Measurements from ENCODE around the gene FAM13A.

FAM13A gene

GRCh38 chr4:88981993-88982392, 75.0 kb downstream of the FAM13A start:
- Histone ChIP-seq H3K4me3 (ENCODE audit: low read depth, low read length) (no peak overlapping the region), H3K9me3 (ENCODE audit: control insufficient read depth, insufficient read depth, low read depth, low read length) (no peaks in the 10 kb centered on the region), H3K27ac (ENCODE audit: extremely low read depth, low read depth, low read length) (no peak overlapping the region), H3K36me3 (ENCODE audit: control insufficient read depth in 2 of 2, insufficient read depth in 1 of 2, low read length in 2 of 2) (no peaks in the 10 kb centered on the region), H3K4me1 (ENCODE audit: control insufficient read depth, insufficient read depth, low read length) (no peaks in the 10 kb centered on the region)
- ChIA-PET CTCF (no interaction called here), POLR2A (interaction anchor here (0.6 kb wide), 1 partner anchor 94 kb away, joined by 5 read pairs; no protein-coding TSS in a partner anchor)
- TF ChIP-seq ZBTB17 (tag by site-specific recombination; IDR thresholded peaks at IDR 0.05), result no peak
- TF ChIP-seq, protein P1, sequence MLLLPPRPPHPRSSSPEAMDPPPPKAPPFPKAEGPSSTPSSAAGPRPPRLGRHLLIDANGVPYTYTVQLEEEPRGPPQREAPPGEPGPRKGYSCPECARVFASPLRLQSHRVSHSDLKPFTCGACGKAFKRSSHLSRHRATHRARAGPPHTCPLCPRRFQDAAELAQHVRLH (tag by site-specific recombination; IDR thresholded peaks at IDR 0.05), result no peak
- no peak for TF ChIP-seq ZNF114 (tag by site-specific recombination; IDR thresholded peaks at IDR 0.05)

DNA sequence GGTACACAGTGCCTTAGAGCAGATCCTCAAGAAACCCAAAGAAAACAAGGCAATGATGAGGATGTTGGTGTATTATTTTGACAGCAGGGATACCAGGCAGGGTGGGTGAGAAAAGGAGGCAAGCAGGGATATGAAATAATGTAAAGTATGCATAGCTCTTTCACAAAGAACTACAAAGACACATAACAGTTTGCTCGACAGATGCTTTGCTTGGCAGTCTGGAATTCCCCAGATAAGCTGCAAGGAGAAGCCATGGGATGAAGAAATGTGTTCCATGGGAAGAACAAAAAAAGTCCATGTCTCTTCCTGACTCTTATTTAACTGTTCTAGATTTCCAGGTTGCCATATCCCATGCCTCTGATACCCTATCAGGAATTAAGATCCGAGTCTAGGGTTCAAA, 75.4 kb downstream of the FAM13A start:
- POLR2A ChIA-PET, result interaction anchor here (0.6 kb wide), 1 partner anchor 94 kb away, joined by 5 read pairs; no protein-coding TSS in a partner anchor
- no peaks in the 10 kb centered on the region for H3K36me3 ChIP-seq (ENCODE audit: control insufficient read depth in 2 of 2, insufficient read depth in 1 of 2, low read length in 2 of 2)

GRCh38 chr4:88979276-88979675, 77.7 kb downstream of the FAM13A start:
- H3K9me3 ChIP-seq (ENCODE audit: control insufficient read depth, insufficient read depth, low read depth, low read length), result no peaks in the 10 kb centered on the region
- no peak overlapping the region for H3K27ac ChIP-seq (ENCODE audit: extremely low read depth, low read depth, low read length)
- CTCF ChIA-PET, result interaction anchor here (0.6 to 1.3 kb wide), 2 partner anchors 12 to 157 kb away, joined by 3 to 4 read pairs; no protein-coding TSS in a partner anchor
- TF ChIP-seq ZSCAN23 (tag by site-specific recombination; IDR thresholded peaks at IDR 0.05), result no peak
- no peak for TF ChIP-seq ZNF354C (tag by site-specific recombination; IDR thresholded peaks at IDR 0.05; ENCODE audit: borderline replicate concordance, low read depth)
- TF ChIP-seq, protein P2, sequence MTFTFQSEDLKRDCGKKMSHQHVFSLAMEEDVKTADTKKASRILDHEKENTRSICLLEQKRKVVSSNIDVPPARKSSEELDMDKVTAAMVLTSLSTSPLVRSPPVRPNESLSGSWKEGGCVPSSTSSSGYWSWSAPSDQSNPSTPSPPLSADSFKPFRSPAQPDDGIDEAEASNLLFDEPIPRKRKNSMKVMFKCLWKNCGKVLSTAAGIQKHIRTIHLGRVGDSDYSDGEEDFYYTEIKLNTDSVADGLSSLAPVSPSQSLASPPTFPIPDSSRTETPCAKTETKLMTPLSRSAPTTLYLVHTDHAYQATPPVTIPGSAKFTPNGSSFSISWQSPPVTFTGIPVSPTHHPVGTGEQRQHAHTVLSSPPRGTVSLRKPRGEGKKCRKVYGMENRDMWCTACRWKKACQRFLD (tag by site-specific recombination; IDR thresholded peaks at IDR 0.05), result no peak
- no peak for TF ChIP-seq ZNF701 (tag by site-specific recombination; IDR thresholded peaks at IDR 0.05)
- no peak for TF ChIP-seq ZNF350 (tag by site-specific recombination; IDR thresholded peaks at IDR 0.05)
- TF ChIP-seq ZNF211 (tag by site-specific recombination; IDR thresholded peaks at IDR 0.05; ENCODE audit: low read depth), result no peak
- no peak for TF ChIP-seq ZNF19 (tag by site-specific recombination; IDR thresholded peaks at IDR 0.05; ENCODE audit: low read depth)
- no peak for TF ChIP-seq ZFP37 (tag by site-specific recombination; IDR thresholded peaks at IDR 0.05)
- POLR2A ChIA-PET, result no interaction called here
- no peaks in the 10 kb centered on the region for H3K36me3 ChIP-seq (ENCODE audit: control insufficient read depth in 2 of 2, insufficient read depth in 1 of 2, low read length in 2 of 2)
- no peak overlapping the region for H3K4me3 ChIP-seq (ENCODE audit: low read depth, low read length)
- H3K4me1 ChIP-seq (ENCODE audit: control insufficient read depth, insufficient read depth, low read length), result no peaks in the 10 kb centered on the region

More for the DNA sequence above, 75.4 kb downstream of the FAM13A start:
- no peak overlapping the region for H3K4me3 ChIP-seq (ENCODE audit: low read depth, low read length)
- TF ChIP-seq ZNF701 (tag by site-specific recombination; IDR thresholded peaks at IDR 0.05) (no peak), ZBTB21 (tag by site-specific recombination; IDR thresholded peaks at IDR 0.05) (no peak), ZNF37A (tag by site-specific recombination; IDR thresholded peaks at IDR 0.05) (no peak), TCF7L2 (IDR thresholded peaks at IDR 0.05; ENCODE audit: borderline replicate concordance, low read depth, low read length) (no peak), ZNF530 (tag by site-specific recombination; IDR thresholded peaks at IDR 0.05; ENCODE audit: low read depth) (no peak), ZBTB8A (tag by site-specific recombination; IDR thresholded peaks at IDR 0.05) (no peak)
- TF ChIP-seq, protein P3, sequence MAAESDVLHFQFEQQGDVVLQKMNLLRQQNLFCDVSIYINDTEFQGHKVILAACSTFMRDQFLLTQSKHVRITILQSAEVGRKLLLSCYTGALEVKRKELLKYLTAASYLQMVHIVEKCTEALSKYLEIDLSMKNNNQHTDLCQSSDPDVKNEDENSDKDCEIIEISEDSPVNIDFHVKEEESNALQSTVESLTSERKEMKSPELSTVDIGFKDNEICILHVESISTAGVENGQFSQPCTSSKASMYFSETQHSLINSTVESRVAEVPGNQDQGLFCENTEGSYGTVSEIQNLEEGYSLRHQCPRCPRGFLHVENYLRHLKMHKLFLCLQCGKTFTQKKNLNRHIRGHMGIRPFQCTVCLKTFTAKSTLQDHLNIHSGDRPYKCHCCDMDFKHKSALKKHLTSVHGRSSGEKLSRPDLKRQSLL (tag by site-specific recombination; IDR thresholded peaks at IDR 0.05), result no peak
- no peaks in the 10 kb centered on the region for H3K9me3 ChIP-seq (ENCODE audit: control insufficient read depth, insufficient read depth, low read depth, low read length)
- H3K27ac ChIP-seq (ENCODE audit: extremely low read depth, low read depth, low read length), result no peak overlapping the region
- no peaks in the 10 kb centered on the region for H3K4me1 ChIP-seq (ENCODE audit: control insufficient read depth, insufficient read depth, low read length)
- CTCF ChIA-PET, result no interaction called here

GRCh38 chr4:88976775-88977035, 80.3 kb downstream of the FAM13A start:
- H3K4me3 ChIP-seq (ENCODE audit: low read depth, low read length), result no peak overlapping the region
- no peaks in the 10 kb centered on the region for H3K36me3 ChIP-seq (ENCODE audit: control insufficient read depth in 2 of 2, insufficient read depth in 1 of 2, low read length in 2 of 2)
- H3K4me1 ChIP-seq (ENCODE audit: control insufficient read depth, insufficient read depth, low read length), result no peaks in the 10 kb centered on the region
- POLR2A ChIA-PET, result no interaction called here
- H3K27ac ChIP-seq (ENCODE audit: extremely low read depth, low read depth, low read length), result no peak overlapping the region
- H3K9me3 ChIP-seq (ENCODE audit: control insufficient read depth, insufficient read depth, low read depth, low read length), result no peaks in the 10 kb centered on the region
- CTCF ChIA-PET, result no interaction called here
- no peak for TF ChIP-seq ZNF184 (tag by site-specific recombination; IDR thresholded peaks at IDR 0.05)
- TF ChIP-seq SCRT1 (tag by site-specific recombination; IDR thresholded peaks at IDR 0.05; ENCODE audit: borderline replicate concordance), result no peak
- no peak for TF ChIP-seq ZNF624 (tag by site-specific recombination; IDR thresholded peaks at IDR 0.05)
- no peak for TF ChIP-seq SP7 (tag by site-specific recombination; IDR thresholded peaks at IDR 0.05)
- TF ChIP-seq ZNF2 (tag by site-specific recombination; IDR thresholded peaks at IDR 0.05), result no peak
- no peak for TF ChIP-seq ZNF518A (tag by site-specific recombination; conservative IDR thresholded peaks at IDR 0.05; ENCODE audit: low read depth)
- TF ChIP-seq ZNF776 (tag by site-specific recombination; IDR thresholded peaks at IDR 0.05; ENCODE audit: borderline replicate concordance), result no peak
